Endodermal cell (in vitro differentiated cells): ENCODE measurements around the gene SPOCK1. TPM values are rescaled to one million over a fixed set of nuclear protein-coding genes. Genes with fewer than 3 reads are reported as not detected.

Source experiments
- DNase-seq: peaks from one replicate; pipeline ENCODE4 v3.0.0-alpha.2; 2017
- H3K27ac ChIP-seq: 2 replicates; pipeline ENCODE4 v1.5.1; 2013; ENCODE audit warnings: mild to moderate bottlenecking, low read depth, low read length, moderate library complexity
- H3K27me3 ChIP-seq: 2 replicates; pipeline ENCODE4 v1.6.1; 2013; ENCODE audit warnings: mild to moderate bottlenecking, low read length, moderate library complexity; ENCODE audit not compliant: insufficient read depth, control insufficient read depth, poor library complexity, severe bottlenecking
- H3K36me3 ChIP-seq: 2 replicates; pipeline ENCODE4 v1.7.0; 2013; ENCODE audit warnings: mild to moderate bottlenecking, low read length, moderate library complexity; ENCODE audit not compliant: control insufficient read depth, insufficient read depth
- H3K4me1 ChIP-seq: one replicate; pipeline ENCODE4 v1.7.0; 2013; ENCODE audit warnings: low read length; ENCODE audit not compliant: control insufficient read depth, insufficient read depth
- H3K4me3 ChIP-seq: 2 replicates; pipeline ENCODE4 v1.5.1; 2013; ENCODE audit warnings: mild to moderate bottlenecking, low read length, moderate library complexity
- H3K9ac ChIP-seq: 2 replicates; pipeline ENCODE4 v1.6.1; 2013; ENCODE audit warnings: mild to moderate bottlenecking, low read length, moderate library complexity; ENCODE audit not compliant: poor library complexity, severe bottlenecking; ENCODE audit errors: extremely low read depth
- H3K9me3 ChIP-seq: 2 replicates; pipeline ENCODE4 v1.6.1; 2013; ENCODE audit warnings: mild to moderate bottlenecking, low read length, moderate library complexity; ENCODE audit not compliant: control insufficient read depth
- H3K27ac Mint-ChIP-seq: 2 replicates; pipeline ENCODE4 v1.8.0; 2020; ENCODE audit warnings: mixed read lengths
- H3K27me3 Mint-ChIP-seq: 2 replicates; pipeline ENCODE4 v1.8.0; 2021; ENCODE audit warnings: mild to moderate bottlenecking, mixed read lengths; ENCODE audit not compliant: insufficient read depth
- H3K36me3 Mint-ChIP-seq: 2 replicates; pipeline ENCODE4 v1.8.0; 2020; ENCODE audit warnings: low read depth, mixed read lengths
- H3K4me1 Mint-ChIP-seq: 2 replicates; pipeline ENCODE4 v1.8.0; 2020; ENCODE audit warnings: mixed read lengths
- H3K4me3 Mint-ChIP-seq: 2 replicates; pipeline ENCODE4 v1.8.0; 2020; ENCODE audit warnings: mild to moderate bottlenecking, moderate library complexity, mixed read lengths
- H3K9me3 Mint-ChIP-seq: 2 replicates; pipeline ENCODE4 v1.8.0; 2020; ENCODE audit warnings: mild to moderate bottlenecking, mixed read lengths
- CTCF ChIP-seq: fragments of 200-600 bp; sonication (generic); conservative IDR thresholded peaks from 2 replicates; pipeline ENCODE4 v1.5.0; 2021; ENCODE audit warnings: antibody characterized with exemption, mild to moderate bottlenecking
- WGBS, 2 experiments: methylation state at CpG; one replicate each; pipeline versions ENCODE4 v1.1.5 to v1.1.7; 2013; ENCODE audit warnings: missing lambda C conversion rate in 2 of 2, mixed read lengths in 1 of 2; ENCODE audit not compliant: insufficient coverage in 1 of 2, insufficient read length in 1 of 2; 5-methylcytosine and 5-hydroxymethylcytosine counted together
- total RNA-seq, 2 donors: library from RNA; stranded (reverse); fragmentation: NEBNext Ultra II Directional in 1 of 2; extraction: Animal tissue kit (Norgen Biotek cat#: 25700) in 1 of 2; gene quantifications; 2 replicates in 1 of 2; 3 replicates in 1 of 2; pipeline ENCODE4 v1.2.1, GENCODE V29; 2021

The SPOCK1 gene
- total RNA-seq, 2 donors from 2014 or later = 25.8 to 39.8 TPM

GRCh38 chr5:137194300-137194699 lies 304.8 kb downstream of the SPOCK1 start:
- no peaks in the 10 kb centered on the region for H3K27me3 ChIP-seq
- no peak for TF ChIP-seq CTCF
- Mint-ChIP-seq H3K4me1 (no peaks in the 10 kb centered on the region), H3K4me3 (no peak overlapping the region), H3K27me3 (peaks cover 3% of the 10 kb centered on the region), H3K27ac (no peak overlapping the region), H3K36me3 (no peaks in the 10 kb centered on the region), H3K9me3 (no peaks in the 10 kb centered on the region)
- 90 to 100% methylated on average over 2 to 7 of the region's 8 CpGs for WGBS, 2 experiments
- no peak overlapping the region for H3K9ac ChIP-seq
- no peaks in the 10 kb centered on the region for H3K9me3 ChIP-seq
- H3K4me1 ChIP-seq = no peaks in the 10 kb centered on the region
- no peak for DNase-seq
- H3K36me3 ChIP-seq = no peaks in the 10 kb centered on the region
- H3K4me3 ChIP-seq = no peak overlapping the region
- no peak overlapping the region for H3K27ac ChIP-seq

DNA sequence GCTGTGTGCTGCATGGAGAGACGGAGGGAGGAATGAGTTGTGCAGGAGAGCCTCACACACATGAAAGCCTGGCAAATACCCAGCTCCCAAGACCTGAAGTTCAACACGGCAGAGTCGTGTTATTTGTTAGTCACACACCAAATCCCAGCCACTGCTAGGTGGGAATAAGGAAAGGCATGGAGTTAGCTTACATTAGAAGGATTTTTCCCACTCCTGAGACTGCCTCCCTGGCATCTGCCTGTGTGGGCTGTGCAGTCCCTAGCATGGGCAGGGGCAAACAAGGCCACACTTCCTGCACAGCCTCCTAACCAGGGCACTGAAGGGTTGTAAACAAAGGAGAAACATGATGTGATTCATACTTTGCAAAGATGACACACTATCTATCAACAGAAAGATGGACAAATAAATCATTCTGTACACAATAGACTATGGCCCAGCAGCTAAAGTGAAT lies 306.8 kb downstream of the SPOCK1 start:
- peaks cover 2% of the 10 kb centered on the region for H3K4me1 Mint-ChIP-seq
- H3K27me3 Mint-ChIP-seq = peaks cover 3% of the 10 kb centered on the region
- WGBS, 2 experiments = 93% methylated on average over 3 of the region's 3 CpGs; no CpG with 5 or more reads in 1 of the 2 experiments
- no peaks in the 10 kb centered on the region for H3K36me3 Mint-ChIP-seq
- Histone ChIP-seq H3K9me3 (no peaks in the 10 kb centered on the region), H3K4me1 (no peaks in the 10 kb centered on the region), H3K36me3 (no peaks in the 10 kb centered on the region), H3K27me3 (no peaks in the 10 kb centered on the region), H3K9ac (no peak overlapping the region), H3K27ac (no peak overlapping the region), H3K4me3 (no peak overlapping the region)
- H3K9me3 Mint-ChIP-seq = no peaks in the 10 kb centered on the region
- no peak overlapping the region for H3K27ac Mint-ChIP-seq
- no peak for DNase-seq
- no peak for TF ChIP-seq CTCF
- H3K4me3 Mint-ChIP-seq = no peak overlapping the region

DNA sequence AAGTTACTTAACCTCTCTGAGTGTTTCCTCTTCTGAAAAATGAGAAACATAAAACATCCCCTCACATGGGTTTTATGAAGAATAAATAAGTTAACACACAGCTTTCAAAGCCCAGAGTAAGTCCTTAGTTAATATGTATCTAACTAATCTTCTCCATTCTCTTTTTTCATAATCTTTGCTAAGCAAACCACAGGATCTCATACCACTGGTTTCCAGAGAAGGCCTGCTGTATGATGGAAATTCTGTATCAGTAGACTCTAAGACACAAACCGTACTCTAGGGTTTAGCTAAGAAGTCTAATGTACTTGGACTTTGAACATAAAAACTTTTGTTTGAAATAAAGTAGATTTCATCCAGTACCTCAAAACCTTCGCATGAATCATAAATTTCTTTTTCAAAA lies 307.9 kb downstream of the SPOCK1 start:
- Mint-ChIP-seq H3K27ac (no peak overlapping the region), H3K27me3 (peaks cover 3% of the 10 kb centered on the region), H3K4me1 (peaks cover 9% of the 10 kb centered on the region), H3K4me3 (no peak overlapping the region), H3K9me3 (no peaks in the 10 kb centered on the region), H3K36me3 (no peaks in the 10 kb centered on the region)
- H3K9ac ChIP-seq = no peak overlapping the region
- 46 to 100% methylated on average over 1 to 2 of the region's 2 CpGs for WGBS, 2 experiments
- no peaks in the 10 kb centered on the region for H3K9me3 ChIP-seq
- no peaks in the 10 kb centered on the region for H3K4me1 ChIP-seq
- H3K27me3 ChIP-seq = no peaks in the 10 kb centered on the region
- TF ChIP-seq CTCF = no peak
- H3K4me3 ChIP-seq = no peak overlapping the region
- no peak overlapping the region for H3K27ac ChIP-seq
- DNase-seq = no peak
- no peaks in the 10 kb centered on the region for H3K36me3 ChIP-seq
